ENCODE results near the gene RBBP6.

- no peak for TF ChIP-seq CTCF (IDR thresholded peaks at IDR 0.05)
- TF ChIP-seq EP300 (IDR thresholded peaks at IDR 0.05; ENCODE audit: low read depth), result no peak
- no peak for TF ChIP-seq POLR2AphosphoS5 (IDR thresholded peaks at IDR 0.05)
- no peak for TF ChIP-seq POLR2A (IDR thresholded peaks at IDR 0.05)
Measured at GRCh38 chr16:24515186-24515585, 24.2 kb upstream of the RBBP6 start.
